Activated naive CD8-positive, alpha-beta T cell treated with anti-CD3 and anti-CD28 coated beads for 36 hours (primary cell): ENCODE measurements around the gene GGT1. TPM values are rescaled to one million over a fixed set of nuclear protein-coding genes. Genes with fewer than 3 reads are reported as not detected.
"Not testable (repeated sequence)": the region's sequence is repeated elsewhere in the genome, so short reads cannot be mapped to it uniquely, and the experiment has no call there.

ENCODE experiments used
- DNase-seq: peaks from one replicate; pipeline ENCODE4 v3.0.0; 2021
- H3K27ac Mint-ChIP-seq: one replicate; pipeline ENCODE4 v1.8.0; 2022; ENCODE audit warnings: mild to moderate bottlenecking, moderate library complexity, mixed read lengths
- H3K27me3 Mint-ChIP-seq: one replicate; pipeline ENCODE4 v1.8.0; 2022; ENCODE audit warnings: mild to moderate bottlenecking, mixed read lengths
- H3K36me3 Mint-ChIP-seq: one replicate; pipeline ENCODE4 v1.8.0; 2021; ENCODE audit warnings: mild to moderate bottlenecking, mixed read lengths
- H3K4me1 Mint-ChIP-seq: one replicate; pipeline ENCODE4 v1.8.0; 2021; ENCODE audit warnings: mixed read lengths
- H3K4me3 Mint-ChIP-seq: one replicate; pipeline ENCODE4 v1.8.0; 2022; ENCODE audit warnings: mild to moderate bottlenecking, moderate library complexity, mixed read lengths
- H3K9me3 Mint-ChIP-seq: one replicate; pipeline ENCODE4 v1.8.0; 2022; ENCODE audit warnings: mixed read lengths
- total RNA-seq, 2 experiments: library from RNA; stranded (reverse); gene quantifications; one replicate each; pipeline ENCODE4 v1.2.3, GENCODE V29; 2021

The GGT1 gene
- total RNA-seq, 2 experiments from 2014 or later, result 11.1 to 12.3 TPM

DNA sequence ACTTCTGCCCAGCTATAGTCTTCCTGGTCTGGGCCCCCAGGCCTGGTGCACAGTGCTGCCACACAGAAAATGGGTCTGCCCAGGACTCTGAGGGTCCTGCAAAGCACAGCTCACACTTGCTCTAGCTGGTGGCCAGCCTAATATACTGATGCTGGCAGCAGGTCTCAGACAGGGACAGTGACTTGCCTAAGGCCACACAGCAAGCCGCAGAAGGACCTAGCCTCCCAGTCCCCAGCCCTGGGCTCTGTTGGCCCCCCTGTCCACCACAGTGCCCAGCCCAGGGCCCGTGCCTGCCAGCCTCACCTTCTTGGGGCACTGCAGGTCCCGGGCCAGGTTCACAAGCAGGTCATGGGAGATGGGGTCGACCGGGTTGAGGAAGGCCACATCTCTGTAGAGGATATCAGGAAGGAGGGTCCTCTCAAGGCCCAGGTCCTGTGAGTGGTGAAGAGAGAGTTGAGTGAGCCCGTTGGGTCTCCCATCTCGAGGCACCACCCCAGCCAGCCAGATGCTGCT is 13.4 kb upstream of the GGT1 start:
- Mint-ChIP-seq H3K27me3 (peaks cover 21% of the 10 kb centered on the region), H3K4me3 (no peak overlapping the region), H3K27ac (no peak overlapping the region), H3K36me3 (no peaks in the 10 kb centered on the region), H3K9me3 (no peaks in the 10 kb centered on the region), H3K4me1 (peaks cover 3% of the 10 kb centered on the region)
- no peak for DNase-seq

DNA sequence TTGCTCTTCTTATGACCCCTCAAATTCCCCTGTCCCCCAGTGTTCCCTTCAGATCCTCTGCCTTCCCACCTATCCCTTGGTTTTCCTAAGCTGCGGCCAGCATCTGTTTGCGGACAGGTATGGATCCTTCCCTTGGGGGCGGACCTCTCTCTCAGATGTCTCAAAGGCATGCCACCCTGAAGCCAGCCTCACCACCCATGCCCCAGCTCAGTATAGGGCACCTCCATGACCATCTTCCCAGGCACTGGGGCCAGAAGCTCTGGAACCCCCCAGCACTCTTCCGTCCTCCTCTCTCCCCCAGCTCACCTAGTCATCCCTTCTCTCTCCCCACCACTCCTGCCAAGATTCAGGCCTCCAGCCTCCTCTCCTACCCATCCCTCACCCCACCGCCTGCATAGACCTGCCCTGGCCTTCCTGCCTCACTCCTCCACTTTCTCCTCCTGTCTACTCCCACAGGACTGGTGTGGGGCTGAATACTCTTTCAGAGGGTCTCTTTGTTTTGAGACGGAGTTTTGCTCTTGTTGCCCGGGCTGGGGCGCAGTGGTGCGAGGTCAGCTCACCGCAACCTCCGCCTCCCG is 12.3 kb upstream of the GGT1 start:
- peaks cover 3% of the 10 kb centered on the region for H3K4me1 Mint-ChIP-seq
- H3K9me3 Mint-ChIP-seq, result no peaks in the 10 kb centered on the region
- no peak overlapping the region for H3K4me3 Mint-ChIP-seq
- no peak for DNase-seq
- H3K36me3 Mint-ChIP-seq, result no peaks in the 10 kb centered on the region
- peaks cover 21% of the 10 kb centered on the region for H3K27me3 Mint-ChIP-seq
- no peak overlapping the region for H3K27ac Mint-ChIP-seq

DNA sequence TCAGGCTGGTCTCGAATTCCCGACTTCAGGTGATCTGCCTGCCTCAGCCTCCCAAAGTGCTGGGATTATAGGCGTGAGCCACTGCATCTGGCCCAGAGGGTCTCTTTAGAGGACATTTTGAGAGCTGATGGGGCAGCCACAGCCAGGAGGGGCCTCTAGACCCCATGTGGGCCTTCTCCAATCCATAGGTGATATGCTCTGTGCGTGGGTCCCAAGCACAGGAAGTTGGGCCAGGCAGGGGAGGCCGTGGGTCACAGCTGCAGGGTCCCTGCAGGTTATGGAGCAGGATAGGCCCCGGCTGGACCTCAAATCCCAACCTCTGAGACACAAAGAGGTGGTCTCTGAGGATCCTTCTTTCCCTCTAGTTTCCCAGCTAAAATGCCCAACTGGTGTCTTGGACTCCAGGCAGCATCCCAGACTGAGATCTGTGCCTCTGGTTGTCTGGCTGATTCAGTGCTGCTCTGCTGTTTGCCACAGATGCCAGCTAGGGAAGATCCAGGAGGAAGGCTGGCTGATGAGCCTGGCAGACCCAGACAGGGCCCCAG is 11.6 kb upstream of the GGT1 start:
- H3K9me3 Mint-ChIP-seq, result no peaks in the 10 kb centered on the region
- peaks cover 21% of the 10 kb centered on the region for H3K27me3 Mint-ChIP-seq
- H3K27ac Mint-ChIP-seq, result no peak overlapping the region
- no peaks in the 10 kb centered on the region for H3K36me3 Mint-ChIP-seq
- DNase-seq, result no peak
- H3K4me3 Mint-ChIP-seq, result no peak overlapping the region
- H3K4me1 Mint-ChIP-seq, result peaks cover 3% of the 10 kb centered on the region

DNA sequence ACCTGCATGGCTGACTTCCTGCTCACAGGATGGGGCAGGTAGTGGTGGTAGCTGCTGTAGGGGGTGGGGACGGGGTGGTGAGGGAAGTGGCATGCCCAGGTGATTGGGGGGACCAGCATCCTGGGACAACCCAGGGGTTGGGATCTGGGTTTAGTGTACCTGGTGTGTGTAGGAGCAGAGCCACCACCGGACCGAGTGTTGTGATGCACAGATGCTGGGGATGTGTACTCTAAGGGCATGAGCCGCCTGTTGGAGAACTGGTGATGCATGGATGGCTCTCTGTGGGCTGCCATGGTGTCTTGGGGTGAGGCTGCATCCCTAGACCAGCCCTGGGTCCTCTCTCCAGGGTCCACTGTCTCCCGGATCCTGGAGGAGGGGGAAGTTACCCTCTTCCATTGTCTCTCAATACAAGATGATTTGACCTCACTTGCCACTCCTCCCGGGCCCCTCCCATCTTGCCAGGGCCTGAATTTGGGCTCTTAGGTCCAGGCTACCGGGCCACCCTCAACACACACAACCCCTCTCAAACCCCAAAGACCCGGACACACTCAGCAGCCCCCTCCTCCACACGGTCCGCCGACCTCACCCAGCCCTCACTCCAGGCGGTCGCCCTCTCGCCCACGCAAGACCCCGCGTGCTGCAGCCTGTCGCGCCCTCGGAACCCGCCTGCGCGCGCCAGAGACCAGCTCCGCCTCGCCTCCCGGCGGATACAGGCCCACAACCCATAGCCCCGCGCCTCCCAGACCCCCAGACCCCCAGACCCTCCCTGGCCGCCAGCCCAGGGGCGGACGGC is 10.7 kb upstream of the GGT1 start:
- DNase-seq, result peak; percentile 31
- H3K27ac Mint-ChIP-seq, result no peak overlapping the region
- H3K27me3 Mint-ChIP-seq, result peaks cover 21% of the 10 kb centered on the region
- H3K4me3 Mint-ChIP-seq, result peak overlapping the region; percentile 77
- no peaks in the 10 kb centered on the region for H3K9me3 Mint-ChIP-seq
- peaks cover 3% of the 10 kb centered on the region for H3K4me1 Mint-ChIP-seq
- no peaks in the 10 kb centered on the region for H3K36me3 Mint-ChIP-seq

DNA sequence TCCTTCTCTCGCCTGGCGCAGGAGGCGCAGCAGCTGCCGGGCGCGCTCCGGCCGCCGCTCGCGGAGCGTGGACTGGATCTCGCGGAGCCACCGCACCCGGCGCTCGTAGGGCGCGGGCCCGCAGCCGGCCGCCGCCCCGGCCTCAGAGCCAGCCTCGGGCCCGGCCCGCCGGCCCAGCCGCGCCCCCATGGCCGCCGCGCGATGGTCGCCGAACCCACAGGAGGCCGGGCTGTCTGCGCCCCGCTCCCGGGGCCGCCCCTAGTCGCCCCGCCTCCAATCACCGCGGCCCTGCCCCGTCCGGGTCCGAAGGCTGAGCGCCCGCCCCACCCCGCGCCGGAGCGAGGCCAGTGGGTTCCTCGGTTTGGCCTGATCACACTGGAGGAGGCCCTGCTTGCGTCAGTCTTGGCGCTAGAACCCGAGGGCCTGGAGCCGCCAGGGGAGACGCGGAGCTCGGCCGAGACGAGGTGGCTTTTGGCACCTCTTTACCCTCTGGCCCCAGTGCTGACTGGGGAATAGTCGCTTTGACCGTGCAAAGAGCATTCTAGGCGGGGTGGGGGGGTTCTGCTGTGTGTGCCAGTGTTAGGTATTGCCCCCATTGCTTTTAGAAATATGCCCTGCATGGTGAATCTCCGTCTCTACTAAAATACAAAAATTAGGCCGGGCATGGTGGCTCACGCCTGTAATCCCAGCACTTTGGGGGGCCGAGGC is 10.0 kb upstream of the GGT1 start, which contains the start of gene LRRC75B:
Gene LRRC75B, minus strand, starts transcription at position 223 of the 708 bp plus-strand sequence. Its CDS starts 34 bp downstream, at position 189.
- Mint-ChIP-seq H3K4me1 (peaks cover 3% of the 10 kb centered on the region), H3K27ac (no peak within 1 kb of the TSS), H3K9me3 (no peaks in the 10 kb centered on the region), H3K4me3 (peak within 1 kb of the TSS; percentile 77), H3K36me3 (no peaks in the 10 kb centered on the region), H3K27me3 (peaks cover 21% of the 10 kb centered on the region)
- DNase-seq, result peak; percentile 59

DNA sequence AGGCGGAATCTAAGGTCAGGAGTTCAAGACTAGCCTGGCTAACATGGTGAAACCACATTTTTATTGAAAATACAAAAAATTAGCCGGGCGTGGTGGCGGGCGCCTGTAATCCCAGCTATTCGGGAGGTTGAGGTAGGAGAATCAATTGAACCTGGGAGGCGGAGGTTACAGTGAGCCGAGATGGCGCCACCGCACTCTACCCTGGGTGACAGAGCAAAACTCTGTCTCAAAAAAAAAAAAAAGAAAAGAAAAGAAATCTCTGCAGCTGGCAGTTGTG is 9.5 kb upstream of the GGT1 start:
- not testable (repeated sequence) for H3K9me3 Mint-ChIP-seq, DNase-seq, H3K27ac Mint-ChIP-seq

DNA sequence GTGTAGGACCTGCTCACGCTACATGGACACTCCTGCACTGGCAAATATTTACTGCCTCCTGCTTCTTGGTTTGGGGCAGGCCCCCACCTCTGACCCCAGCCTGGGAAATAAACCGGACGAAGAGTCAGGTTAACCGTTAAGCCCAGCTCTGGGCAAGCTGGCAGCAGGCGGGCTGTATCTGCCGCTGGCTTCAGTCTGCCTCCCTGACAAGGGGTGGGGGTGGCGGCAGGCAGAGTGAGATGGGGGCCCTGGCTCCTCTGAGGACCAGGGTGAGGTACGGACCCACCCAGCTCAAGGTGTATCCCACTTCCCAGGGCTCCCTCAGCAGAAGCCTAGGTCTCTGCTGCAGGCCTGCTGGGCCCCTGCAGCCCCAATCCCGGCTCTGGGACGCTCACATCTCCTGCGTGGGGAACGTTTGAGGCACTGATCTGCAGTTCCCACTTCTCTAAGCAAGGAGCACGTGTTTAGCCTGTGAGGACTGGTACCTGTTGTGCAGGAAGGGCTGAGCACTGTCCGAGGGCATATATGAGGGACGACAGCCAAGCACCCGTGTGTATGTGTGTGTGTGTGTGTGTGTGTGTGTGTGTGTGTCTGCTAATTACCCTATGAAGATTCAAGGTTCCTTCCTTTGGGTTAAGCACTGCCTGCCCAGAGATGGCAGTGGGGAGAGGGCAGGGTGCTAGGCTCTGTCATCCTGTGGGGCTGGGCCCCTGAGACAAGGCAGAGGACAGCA is 9.0 kb upstream of the GGT1 start:
- Mint-ChIP-seq H3K36me3 (no peaks in the 10 kb centered on the region), H3K27me3 (peaks cover 21% of the 10 kb centered on the region), H3K27ac (no peak overlapping the region), H3K4me3 (no peak overlapping the region), H3K9me3 (no peaks in the 10 kb centered on the region), H3K4me1 (peaks cover 3% of the 10 kb centered on the region)
- DNase-seq, result no peak

More for the DNA sequence above, 9.5 kb upstream of the GGT1 start:
- Mint-ChIP-seq H3K4me3 (peak overlapping the region; percentile 63), H3K27me3 (peaks cover 21% of the 10 kb centered on the region)
- not testable (repeated sequence) for H3K4me1 Mint-ChIP-seq, H3K36me3 Mint-ChIP-seq

DNA sequence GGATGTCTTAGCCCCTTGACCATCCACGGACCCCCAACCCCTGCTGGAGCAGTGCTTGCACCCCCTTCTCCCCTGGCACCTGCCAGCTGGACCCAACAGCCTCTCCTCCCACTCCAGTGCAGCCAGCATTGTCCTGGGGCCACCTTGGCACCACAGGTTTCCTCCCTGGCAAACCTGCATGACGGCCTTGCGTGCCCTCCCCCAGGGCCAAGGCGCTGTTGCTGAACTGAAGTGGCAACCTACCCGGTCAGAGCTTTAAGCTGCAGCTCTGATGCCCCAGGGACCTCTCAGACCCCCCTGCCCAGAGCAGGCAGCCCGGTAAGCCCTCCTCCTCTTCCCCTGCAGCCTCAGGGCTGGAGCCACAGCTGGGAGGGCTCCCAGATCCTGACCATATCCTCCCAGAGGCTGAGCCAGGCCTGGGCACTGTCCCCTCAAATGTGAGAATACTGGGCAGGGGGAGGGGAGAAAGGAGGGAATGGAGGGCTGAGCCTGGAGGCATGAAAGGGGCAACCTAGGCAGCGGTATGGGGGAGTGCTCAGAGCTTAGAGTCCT is 8.3 kb upstream of the GGT1 start:
- no peaks in the 10 kb centered on the region for H3K9me3 Mint-ChIP-seq
- no peak overlapping the region for H3K4me3 Mint-ChIP-seq

DNA sequence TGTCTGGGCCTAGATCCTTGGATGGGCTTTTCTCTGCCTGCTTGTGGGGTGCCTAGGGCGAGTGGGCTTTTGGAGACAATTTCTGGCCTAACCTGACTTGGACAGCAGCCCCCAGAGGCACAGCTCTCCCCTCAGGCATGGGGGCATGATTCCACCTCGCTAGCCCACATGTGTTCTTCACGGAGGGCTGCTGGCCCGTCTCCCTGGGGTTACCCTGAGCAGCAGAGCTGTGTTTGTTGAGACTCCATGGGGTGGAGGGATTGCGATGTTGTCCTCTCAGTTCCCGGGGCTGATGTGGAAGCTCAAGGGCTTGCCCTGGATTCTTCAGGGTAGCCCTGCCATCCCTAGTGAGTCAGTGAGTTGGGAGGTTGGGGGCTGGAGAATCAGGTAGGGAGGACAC is 7.8 kb upstream of the GGT1 start:
- peaks cover 21% of the 10 kb centered on the region for H3K27me3 Mint-ChIP-seq
- H3K9me3 Mint-ChIP-seq, result no peaks in the 10 kb centered on the region
- H3K4me1 Mint-ChIP-seq, result peaks cover 3% of the 10 kb centered on the region
- no peak overlapping the region for H3K27ac Mint-ChIP-seq
- no peaks in the 10 kb centered on the region for H3K36me3 Mint-ChIP-seq
- DNase-seq, result no peak
- H3K4me3 Mint-ChIP-seq, result no peak overlapping the region

More for the DNA sequence above, 8.3 kb upstream of the GGT1 start:
- no peak overlapping the region for H3K27ac Mint-ChIP-seq
- peaks cover 3% of the 10 kb centered on the region for H3K4me1 Mint-ChIP-seq
- H3K27me3 Mint-ChIP-seq, result peaks cover 21% of the 10 kb centered on the region
- no peaks in the 10 kb centered on the region for H3K36me3 Mint-ChIP-seq
- no peak for DNase-seq

DNA sequence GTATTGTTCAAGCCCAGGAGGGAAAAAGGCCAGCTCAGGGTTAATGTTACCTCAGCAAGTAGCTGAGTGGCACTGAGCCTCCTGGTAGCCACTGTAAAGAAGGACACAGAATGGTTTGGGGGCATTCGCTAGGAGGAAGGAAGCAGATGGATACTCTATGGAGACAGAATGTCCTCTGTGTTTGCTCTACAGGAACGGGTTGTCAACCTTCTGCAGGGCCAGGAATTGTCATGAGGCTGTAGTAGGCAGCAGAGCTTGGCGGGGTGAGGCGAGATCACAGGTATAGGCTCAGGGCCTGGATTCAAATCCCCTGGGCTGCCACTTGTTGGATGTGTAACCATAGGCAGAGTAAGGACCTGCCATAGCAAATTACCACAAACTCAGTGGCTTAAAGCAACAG is 7.1 kb upstream of the GGT1 start:
- H3K36me3 Mint-ChIP-seq, result no peaks in the 10 kb centered on the region
- H3K4me3 Mint-ChIP-seq, result no peak overlapping the region
- no peak for DNase-seq
- H3K9me3 Mint-ChIP-seq, result no peaks in the 10 kb centered on the region
- no peak overlapping the region for H3K27ac Mint-ChIP-seq
- H3K27me3 Mint-ChIP-seq, result peaks cover 18% of the 10 kb centered on the region
- peaks cover 3% of the 10 kb centered on the region for H3K4me1 Mint-ChIP-seq

DNA sequence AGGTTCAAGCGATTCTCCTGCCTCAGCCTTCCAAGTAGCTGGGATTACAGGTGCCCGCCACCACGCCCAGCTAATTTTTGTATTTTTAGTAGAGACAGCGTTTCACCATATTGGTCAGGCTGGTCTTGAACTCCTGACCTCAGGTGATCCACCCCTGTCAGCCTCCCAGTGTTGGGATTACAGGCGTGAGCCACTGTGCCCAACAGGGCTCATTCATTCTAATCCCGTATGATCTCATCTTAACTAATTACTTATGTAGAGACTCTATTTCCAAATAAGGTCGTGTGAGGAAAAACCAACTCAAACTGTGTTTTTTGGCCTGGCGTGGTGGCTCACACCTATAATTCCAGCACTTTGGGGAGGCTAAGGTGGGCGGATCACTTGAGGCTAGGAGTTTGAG is 5.9 kb upstream of the GGT1 start:
- not testable (repeated sequence) for H3K27ac Mint-ChIP-seq, H3K36me3 Mint-ChIP-seq, DNase-seq, H3K4me3 Mint-ChIP-seq, H3K4me1 Mint-ChIP-seq, H3K9me3 Mint-ChIP-seq
- peaks cover 16% of the 10 kb centered on the region for H3K27me3 Mint-ChIP-seq

DNA sequence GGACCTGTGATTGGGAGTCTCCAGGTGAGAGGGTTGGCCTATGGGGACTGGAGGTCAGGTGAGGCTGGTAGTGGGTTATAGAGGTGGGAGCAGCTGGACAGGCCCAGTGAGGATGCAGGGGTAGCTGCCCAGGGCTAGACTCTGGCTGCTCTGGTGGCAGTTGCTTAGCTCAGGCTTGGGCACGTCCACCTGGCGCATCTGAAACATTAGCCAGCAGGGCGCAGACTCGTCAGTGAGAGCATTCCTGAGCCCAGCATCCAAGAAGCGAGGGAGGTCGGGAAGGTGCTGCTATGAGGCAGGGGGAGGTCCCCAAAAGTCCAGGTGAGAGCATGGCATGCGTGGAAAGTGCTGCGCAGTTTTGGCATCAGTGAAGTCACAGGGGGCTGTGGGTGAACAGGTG is 3.5 kb upstream of the GGT1 start:
- H3K27ac Mint-ChIP-seq, result no peak overlapping the region
- no peak overlapping the region for H3K4me3 Mint-ChIP-seq
- H3K9me3 Mint-ChIP-seq, result no peaks in the 10 kb centered on the region
- DNase-seq, result no peak
- H3K27me3 Mint-ChIP-seq, result no peaks in the 10 kb centered on the region
- H3K36me3 Mint-ChIP-seq, result no peaks in the 10 kb centered on the region
- peaks cover 16% of the 10 kb centered on the region for H3K4me1 Mint-ChIP-seq

DNA sequence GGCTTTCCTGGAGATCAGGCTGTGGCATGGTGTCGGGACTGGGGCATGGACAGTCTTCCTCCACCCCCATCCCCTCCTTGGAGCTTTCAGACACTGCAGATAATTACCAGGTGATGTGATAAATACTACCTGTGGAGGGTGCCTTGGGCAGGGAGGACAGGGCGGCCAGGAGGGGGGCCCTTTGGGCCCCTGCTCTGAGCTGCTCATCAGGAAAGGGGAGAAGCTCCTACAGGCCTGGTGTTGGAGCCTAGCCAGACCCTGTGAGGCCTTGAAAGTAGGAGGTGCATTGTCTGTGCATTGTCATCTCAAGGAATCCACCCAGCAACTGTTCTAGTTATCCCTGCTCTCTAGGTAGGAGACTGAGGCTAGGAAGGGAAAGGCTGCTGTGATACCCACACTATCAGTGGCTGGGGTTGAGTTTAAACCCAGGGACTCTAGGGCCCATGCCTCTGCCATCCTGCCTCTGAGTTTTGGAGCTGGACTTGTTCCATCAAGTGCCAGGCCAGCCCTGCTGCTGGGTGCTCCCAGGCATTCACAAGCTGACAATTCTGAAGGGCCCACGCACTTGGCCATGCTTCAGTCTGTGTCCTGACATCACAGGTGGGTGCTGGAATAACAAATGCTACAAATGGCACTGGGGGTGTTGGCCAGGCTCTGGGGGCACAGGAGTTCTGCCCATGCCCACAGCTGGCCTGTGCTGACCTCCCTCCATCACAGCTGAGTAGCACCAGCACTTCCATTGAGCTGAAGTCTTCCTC is 2.9 kb upstream of the GGT1 start:
- not testable (repeated sequence) for H3K9me3 Mint-ChIP-seq, H3K4me3 Mint-ChIP-seq, H3K27me3 Mint-ChIP-seq, H3K36me3 Mint-ChIP-seq, H3K27ac Mint-ChIP-seq, DNase-seq
- H3K4me1 Mint-ChIP-seq, result peaks cover 16% of the 10 kb centered on the region
